Panc1 (cell line): Measurements from ENCODE around the gene MAP3K20.

Experiments
- TCF7L2 ChIP-seq: IDR thresholded peaks from 2 replicates; pipeline ENCODE4 v1.6.1; 2011; ENCODE audit warnings: mild to moderate bottlenecking, low read depth, low read length, inconsistent platforms
- TF ChIP-seq, protein P1 (sequence below): fragments of 450-650 bp; IDR thresholded peaks from 2 replicates; pipeline ENCODE4 v1.5.1; 2017; ENCODE audit warnings: mild to moderate bottlenecking

DNA sequence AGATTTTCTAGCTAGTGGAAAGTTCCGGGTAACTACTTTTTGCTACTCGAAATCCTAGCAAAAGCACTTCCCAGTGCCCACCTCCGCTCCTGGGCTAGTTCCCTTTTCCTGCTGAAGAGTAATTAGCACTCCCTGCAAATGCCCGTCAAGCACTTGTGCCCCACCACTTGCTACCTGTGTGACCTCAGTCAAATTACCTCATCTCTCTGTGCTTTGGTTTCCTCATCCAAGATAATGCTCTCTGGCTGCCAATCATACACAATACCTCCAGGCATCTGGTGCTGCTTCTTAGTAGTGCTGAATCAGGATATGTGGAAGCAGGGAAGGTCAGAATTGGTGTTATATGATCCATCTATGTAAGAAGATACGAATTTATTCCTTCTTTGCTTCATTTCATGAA is 176.9 kb downstream of the MAP3K20 start:
- TF ChIP-seq, protein P1, sequence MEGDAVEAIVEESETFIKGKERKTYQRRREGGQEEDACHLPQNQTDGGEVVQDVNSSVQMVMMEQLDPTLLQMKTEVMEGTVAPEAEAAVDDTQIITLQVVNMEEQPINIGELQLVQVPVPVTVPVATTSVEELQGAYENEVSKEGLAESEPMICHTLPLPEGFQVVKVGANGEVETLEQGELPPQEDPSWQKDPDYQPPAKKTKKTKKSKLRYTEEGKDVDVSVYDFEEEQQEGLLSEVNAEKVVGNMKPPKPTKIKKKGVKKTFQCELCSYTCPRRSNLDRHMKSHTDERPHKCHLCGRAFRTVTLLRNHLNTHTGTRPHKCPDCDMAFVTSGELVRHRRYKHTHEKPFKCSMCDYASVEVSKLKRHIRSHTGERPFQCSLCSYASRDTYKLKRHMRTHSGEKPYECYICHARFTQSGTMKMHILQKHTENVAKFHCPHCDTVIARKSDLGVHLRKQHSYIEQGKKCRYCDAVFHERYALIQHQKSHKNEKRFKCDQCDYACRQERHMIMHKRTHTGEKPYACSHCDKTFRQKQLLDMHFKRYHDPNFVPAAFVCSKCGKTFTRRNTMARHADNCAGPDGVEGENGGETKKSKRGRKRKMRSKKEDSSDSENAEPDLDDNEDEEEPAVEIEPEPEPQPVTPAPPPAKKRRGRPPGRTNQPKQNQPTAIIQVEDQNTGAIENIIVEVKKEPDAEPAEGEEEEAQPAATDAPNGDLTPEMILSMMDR, result no peak
- no peak for TF ChIP-seq TCF7L2
